Measurements from ENCODE around the gene KIF5C.

GRCh38 chr2:148930046-148930775 is 55.2 kb downstream of the KIF5C start:
- TF ChIP-seq EZH2 (IDR thresholded peaks at IDR 0.05; ENCODE audit: insufficient read depth, poor library complexity, severe bottlenecking) (no peak), EZH2phosphoT487 (IDR thresholded peaks at IDR 0.05; ENCODE audit: insufficient read depth, low read depth) (no peak)

Data from GM23248 (cell line).